ENCODE results near the gene PSME1. TPM values are rescaled to one million over a fixed set of nuclear protein-coding genes. Genes with fewer than 3 reads are reported as not detected.

Gene PSME1
- total and polyA plus RNA-seq, 4 donors: 63.3 to 237 (median 101) TPM

- peaks cover 15 to 62% (median 21%) of the 10 kb centered on the region in 4 donors for H3K36me3 ChIP-seq (ENCODE audit: control insufficient read depth in 4 of 4, insufficient read depth in 3 of 4, low read depth in 1 of 4, low read length in 3 of 4)
- 94% methylated on average over 19 of the region's 19 CpGs for WGBS
- no peak overlapping the region for H3K9ac ChIP-seq (ENCODE audit: low read depth in 1 of 2, low read length in 2 of 2)
- H3K4me1 ChIP-seq (ENCODE audit: control insufficient read depth in 4 of 4, insufficient read depth in 4 of 4, low read length in 3 of 4): peaks cover 5 to 30% (median 19%) of the 10 kb centered on the region in 4 donors
- TF ChIP-seq REST (IDR thresholded peaks at IDR 0.05) (no peak), YY1 (IDR thresholded peaks at IDR 0.05) (no peak), RAD21 (IDR thresholded peaks at IDR 0.05) (no peak), TAF1 (conservative IDR thresholded peaks at IDR 0.05) (no peak), NR2F2 (IDR thresholded peaks at IDR 0.05) (no peak), FOXA2 (IDR thresholded peaks at IDR 0.05) (no peak), HNF4A (conservative IDR thresholded peaks at IDR 0.05) (no peak), EGR1 (IDR thresholded peaks at IDR 0.05; ENCODE audit: low read depth in 2 of 2) (no peak), GABPA (IDR thresholded peaks at IDR 0.05 in 1 of 2, conservative IDR thresholded peaks at IDR 0.05 in 1 of 2) (no peak)
- TF ChIP-seq, protein P1, sequence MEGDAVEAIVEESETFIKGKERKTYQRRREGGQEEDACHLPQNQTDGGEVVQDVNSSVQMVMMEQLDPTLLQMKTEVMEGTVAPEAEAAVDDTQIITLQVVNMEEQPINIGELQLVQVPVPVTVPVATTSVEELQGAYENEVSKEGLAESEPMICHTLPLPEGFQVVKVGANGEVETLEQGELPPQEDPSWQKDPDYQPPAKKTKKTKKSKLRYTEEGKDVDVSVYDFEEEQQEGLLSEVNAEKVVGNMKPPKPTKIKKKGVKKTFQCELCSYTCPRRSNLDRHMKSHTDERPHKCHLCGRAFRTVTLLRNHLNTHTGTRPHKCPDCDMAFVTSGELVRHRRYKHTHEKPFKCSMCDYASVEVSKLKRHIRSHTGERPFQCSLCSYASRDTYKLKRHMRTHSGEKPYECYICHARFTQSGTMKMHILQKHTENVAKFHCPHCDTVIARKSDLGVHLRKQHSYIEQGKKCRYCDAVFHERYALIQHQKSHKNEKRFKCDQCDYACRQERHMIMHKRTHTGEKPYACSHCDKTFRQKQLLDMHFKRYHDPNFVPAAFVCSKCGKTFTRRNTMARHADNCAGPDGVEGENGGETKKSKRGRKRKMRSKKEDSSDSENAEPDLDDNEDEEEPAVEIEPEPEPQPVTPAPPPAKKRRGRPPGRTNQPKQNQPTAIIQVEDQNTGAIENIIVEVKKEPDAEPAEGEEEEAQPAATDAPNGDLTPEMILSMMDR (IDR thresholded peaks at IDR 0.05; ENCODE audit: low read depth, low read length, missing input control): no peak
- TF ChIP-seq, protein P2, sequence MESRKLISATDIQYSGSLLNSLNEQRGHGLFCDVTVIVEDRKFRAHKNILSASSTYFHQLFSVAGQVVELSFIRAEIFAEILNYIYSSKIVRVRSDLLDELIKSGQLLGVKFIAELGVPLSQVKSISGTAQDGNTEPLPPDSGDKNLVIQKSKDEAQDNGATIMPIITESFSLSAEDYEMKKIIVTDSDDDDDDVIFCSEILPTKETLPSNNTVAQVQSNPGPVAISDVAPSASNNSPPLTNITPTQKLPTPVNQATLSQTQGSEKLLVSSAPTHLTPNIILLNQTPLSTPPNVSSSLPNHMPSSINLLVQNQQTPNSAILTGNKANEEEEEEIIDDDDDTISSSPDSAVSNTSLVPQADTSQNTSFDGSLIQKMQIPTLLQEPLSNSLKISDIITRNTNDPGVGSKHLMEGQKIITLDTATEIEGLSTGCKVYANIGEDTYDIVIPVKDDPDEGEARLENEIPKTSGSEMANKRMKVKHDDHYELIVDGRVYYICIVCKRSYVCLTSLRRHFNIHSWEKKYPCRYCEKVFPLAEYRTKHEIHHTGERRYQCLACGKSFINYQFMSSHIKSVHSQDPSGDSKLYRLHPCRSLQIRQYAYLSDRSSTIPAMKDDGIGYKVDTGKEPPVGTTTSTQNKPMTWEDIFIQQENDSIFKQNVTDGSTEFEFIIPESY (IDR thresholded peaks at IDR 0.05): no peak
- TF ChIP-seq, protein P3, sequence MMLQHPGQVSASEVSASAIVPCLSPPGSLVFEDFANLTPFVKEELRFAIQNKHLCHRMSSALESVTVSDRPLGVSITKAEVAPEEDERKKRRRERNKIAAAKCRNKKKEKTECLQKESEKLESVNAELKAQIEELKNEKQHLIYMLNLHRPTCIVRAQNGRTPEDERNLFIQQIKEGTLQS (IDR thresholded peaks at IDR 0.05): no peak
- TF ChIP-seq, protein P4, sequence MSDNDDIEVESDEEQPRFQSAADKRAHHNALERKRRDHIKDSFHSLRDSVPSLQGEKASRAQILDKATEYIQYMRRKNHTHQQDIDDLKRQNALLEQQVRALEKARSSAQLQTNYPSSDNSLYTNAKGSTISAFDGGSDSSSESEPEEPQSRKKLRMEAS (IDR thresholded peaks at IDR 0.05): no peak
- no peak for DNase-seq (ENCODE audit: low spot score)
- H3K27me3 ChIP-seq (ENCODE audit: control insufficient read depth in 4 of 4, insufficient read depth in 4 of 4, low read length in 3 of 4): no peaks in the 10 kb centered on the region
- H3K27ac ChIP-seq (ENCODE audit: low read depth in 1 of 2, low read length in 2 of 2): no peak overlapping the region
- no peaks in the 10 kb centered on the region for H3K9me3 ChIP-seq (ENCODE audit: control insufficient read depth in 4 of 4, low read length in 3 of 4)
- H3K4me3 ChIP-seq (ENCODE audit: low read depth in 1 of 3, low read length in 3 of 3): no peak overlapping the region
These were observed 48.3 kb downstream of the PSME1 start for GRCh38 chr14:24184104-24184970.
